ENCODE measurements around the gene PNMA1. TPM values are rescaled to one million over a fixed set of nuclear protein-coding genes. Genes with fewer than 3 reads are reported as not detected.

Gene PNMA1
- total RNA-seq, 6 experiments from 2014 or later, result 51.1 to 60.9 (median 53.2) TPM

- Mint-ChIP-seq H3K27ac (peak overlapping the region; percentile 18; the same call in 1 of the 2 replicates), H3K9me3 (no peaks in the 10 kb centered on the region), H3K27me3 (ENCODE audit: insufficient read depth) (no peaks in the 10 kb centered on the region; the same call in none of the 2 replicates), H3K36me3 (ENCODE audit: low read depth) (peaks cover 24% of the 10 kb centered on the region), H3K4me3 (no peak overlapping the region), H3K4me1 (ENCODE audit: low read depth) (peaks cover 33% of the 10 kb centered on the region)
- DNase-seq, result no peak
- no peak for TF ChIP-seq CTCF (IDR thresholded peaks at IDR 0.05)
These were observed 5.2 kb upstream of the PNMA1 start for GRCh38 chr14:73719361-73719760.

- peaks cover under 1% of the 10 kb centered on the region for H3K27me3 Mint-ChIP-seq (ENCODE audit: insufficient read depth)
- DNase-seq, result no peak
- 0 out of 2 replicates have a peak overlapping the region, but pooled peaks have one; percentile 31 for H3K27ac Mint-ChIP-seq
- H3K4me1 Mint-ChIP-seq (ENCODE audit: low read depth), result peaks cover 26% of the 10 kb centered on the region
- no peak overlapping the region for H3K4me3 Mint-ChIP-seq
- no peak for TF ChIP-seq CTCF (IDR thresholded peaks at IDR 0.05)
- H3K9me3 Mint-ChIP-seq, result no peaks in the 10 kb centered on the region
- H3K36me3 Mint-ChIP-seq (ENCODE audit: low read depth), result peaks cover 20% of the 10 kb centered on the region
These were observed 4.5 kb upstream of the PNMA1 start for GRCh38 chr14:73718418-73719251.

GRCh38 chr14:73717711-73718417, 3.7 kb upstream of the PNMA1 start:
- peaks cover 5% of the 10 kb centered on the region; the same call in 1 of the 2 replicates for H3K27me3 Mint-ChIP-seq (ENCODE audit: insufficient read depth)
- H3K27ac Mint-ChIP-seq, result 0 out of 2 replicates have a peak overlapping the region, but pooled peaks have one; percentile 31
- DNase-seq, result no peak
- H3K9me3 Mint-ChIP-seq, result no peaks in the 10 kb centered on the region
- no peak for TF ChIP-seq CTCF (IDR thresholded peaks at IDR 0.05)
- peaks cover 20% of the 10 kb centered on the region for H3K4me1 Mint-ChIP-seq (ENCODE audit: low read depth)
- H3K4me3 Mint-ChIP-seq, result no peak overlapping the region
- peaks cover 17% of the 10 kb centered on the region for H3K36me3 Mint-ChIP-seq (ENCODE audit: low read depth)

GRCh38 chr14:73717266-73717665, 3.1 kb upstream of the PNMA1 start:
- H3K9me3 Mint-ChIP-seq, result no peaks in the 10 kb centered on the region
- H3K27ac Mint-ChIP-seq, result peak overlapping the region; percentile 51; the same call in 1 of the 2 replicates
- H3K27me3 Mint-ChIP-seq (ENCODE audit: insufficient read depth), result peaks cover 8% of the 10 kb centered on the region; the same call in 1 of the 2 replicates
- no peak for TF ChIP-seq CTCF (IDR thresholded peaks at IDR 0.05)
- H3K4me3 Mint-ChIP-seq, result no peak overlapping the region
- no peak for DNase-seq
- peaks cover 20% of the 10 kb centered on the region for H3K4me1 Mint-ChIP-seq (ENCODE audit: low read depth)
- H3K36me3 Mint-ChIP-seq (ENCODE audit: low read depth), result peaks cover 21% of the 10 kb centered on the region

- DNase-seq, result no peak
- Mint-ChIP-seq H3K27ac (peak overlapping the region; percentile 39; the same call in 1 of the 2 replicates), H3K4me3 (no peak overlapping the region), H3K27me3 (ENCODE audit: insufficient read depth) (peaks cover 10% of the 10 kb centered on the region; the same call in 1 of the 2 replicates), H3K9me3 (no peaks in the 10 kb centered on the region), H3K36me3 (ENCODE audit: low read depth) (peaks cover 19% of the 10 kb centered on the region), H3K4me1 (ENCODE audit: low read depth) (peaks cover 24% of the 10 kb centered on the region)
- TF ChIP-seq CTCF (IDR thresholded peaks at IDR 0.05), result no peak
These were observed 1.5 kb upstream of the PNMA1 start for GRCh38 chr14:73715707-73716106.
